ENCODE data around the gene IZUMO4. TPM values are rescaled to one million over a fixed set of nuclear protein-coding genes. Genes with fewer than 3 reads are reported as not detected.

The IZUMO4 gene
- total and polyA plus RNA-seq, 7 donors, result 2.3 to 8.5 (median 4.2) TPM

GRCh38 chr19:2097203-2097885 lies 629 bp downstream of the IZUMO4 start:
- 12 to 21% methylated on average over 30 of the region's 30 CpGs for WGBS, 2 donors
- H3K9me3 ChIP-seq, result no peaks in the 10 kb centered on the region
- H3K27me3 ChIP-seq, result no peaks in the 10 kb centered on the region
- peaks cover 16 to 34% (median 27%) of the 10 kb centered on the region in 4 donors for H3K36me3 ChIP-seq
- peak overlapping the region; percentile 73 to 81 (median 76) for H3K27ac ChIP-seq
- intact Hi-C loops (cut with DNase I), result loop anchor here (5.0 kb wide), 2 partner anchors 55 to 235 kb away; partner anchors contain the start of genes AP3D1 and KLF16
- peak; percentile 80 for DNase-seq
- TF ChIP-seq POLR2AphosphoS5 (IDR thresholded peaks at IDR 0.05) (no peak), EP300 (IDR thresholded peaks at IDR 0.05) (no peak), CTCF (IDR thresholded peaks at IDR 0.05) (no peak), POLR2A (IDR thresholded peaks at IDR 0.05) (no peak)
- H3K4me1 ChIP-seq, result peaks cover 0 to 45% (median 38%) of the 10 kb centered on the region in 4 donors
- peak overlapping the region; percentile 27 to 87 (median 47) for H3K4me3 ChIP-seq

GRCh38 chr19:2097886-2098327 lies 1.2 kb downstream of the IZUMO4 start:
- no peak for TF ChIP-seq EP300 (IDR thresholded peaks at IDR 0.05)
- TF ChIP-seq CTCF (IDR thresholded peaks at IDR 0.05), result no peak
- TF ChIP-seq POLR2A (IDR thresholded peaks at IDR 0.05), result no peak
- TF ChIP-seq POLR2AphosphoS5 (IDR thresholded peaks at IDR 0.05), result no peak
- peaks cover 16 to 34% (median 27%) of the 10 kb centered on the region in 4 donors for H3K36me3 ChIP-seq
- peak overlapping the region in 1 of 4 donors; percentile 5 for H3K27ac ChIP-seq
- H3K4me3 ChIP-seq, result no peak overlapping the region
- peaks cover 0 to 40% (median 32%) of the 10 kb centered on the region in 4 donors for H3K4me1 ChIP-seq
- 73 to 87% methylated on average over 23 of the region's 23 CpGs for WGBS, 2 donors
- H3K9me3 ChIP-seq, result no peaks in the 10 kb centered on the region
- no peaks in the 10 kb centered on the region for H3K27me3 ChIP-seq
- intact Hi-C loops (cut with DNase I), result loop anchor here (5.0 kb wide), 2 partner anchors 54 to 236 kb away; partner anchors contain the start of genes AP3D1 and KLF16
- DNase-seq, result no peak

GRCh38 chr19:2099054-2099501 lies 2.4 kb downstream of the IZUMO4 start:
- WGBS, 2 donors, result 83 to 85% methylated on average over 16 of the region's 16 CpGs
- Histone ChIP-seq H3K36me3 (peaks cover 16 to 41% (median 27%) of the 10 kb centered on the region in 4 donors), H3K4me1 (peaks cover 0 to 28% (median 20%) of the 10 kb centered on the region in 4 donors), H3K4me3 (no peak overlapping the region), H3K27me3 (no peaks in the 10 kb centered on the region), H3K9me3 (no peaks in the 10 kb centered on the region), H3K27ac (no peak overlapping the region)
- no peak for DNase-seq
- intact Hi-C loops (cut with DNase I), result loop anchor here (5.0 kb wide), 2 partner anchors 53 to 237 kb away; partner anchors contain the start of genes AP3D1 and KLF16
- no peak for TF ChIP-seq EP300 (IDR thresholded peaks at IDR 0.05)
- TF ChIP-seq POLR2AphosphoS5 (IDR thresholded peaks at IDR 0.05), result no peak
- no peak for TF ChIP-seq POLR2A (IDR thresholded peaks at IDR 0.05)
- TF ChIP-seq CTCF (IDR thresholded peaks at IDR 0.05), result no peak

- WGBS, 2 donors, result 92 to 93% methylated on average over 39 of the region's 39 CpGs
- H3K4me1 ChIP-seq, result peaks cover 0 to 18% (median 13%) of the 10 kb centered on the region in 4 donors
- H3K27ac ChIP-seq, result no peak overlapping the region
- intact Hi-C loops (cut with DNase I), result loop anchor here (5.0 kb wide), 2 partner anchors 52 to 238 kb away; partner anchors contain the start of genes AP3D1 and KLF16
- no peak for TF ChIP-seq CTCF (IDR thresholded peaks at IDR 0.05)
- TF ChIP-seq EP300 (IDR thresholded peaks at IDR 0.05), result no peak
- TF ChIP-seq POLR2A (IDR thresholded peaks at IDR 0.05), result no peak
- DNase-seq, result no peak
- H3K27me3 ChIP-seq, result no peaks in the 10 kb centered on the region
- H3K9me3 ChIP-seq, result no peaks in the 10 kb centered on the region
- H3K4me3 ChIP-seq, result no peak overlapping the region
- H3K36me3 ChIP-seq, result peaks cover 16 to 45% (median 27%) of the 10 kb centered on the region in 4 donors
These were observed 3.4 kb downstream of the IZUMO4 start for GRCh38 chr19:2099937-2100718.
